GM23338 (cell line): ENCODE data around the gene KRT38. TPM values are rescaled to one million over a fixed set of nuclear protein-coding genes. Genes with fewer than 3 reads are reported as not detected.

Source experiments
- ATAC-seq: fragments of 200-7000 bp; cut with Tn5 transposase; 3 replicates; pipeline ENCODE4 v1.9.1; 2020
- DNase-seq: peaks from one replicate; pipeline ENCODE4 v3.0.0-alpha.2; 2015; ENCODE audit warnings: low spot score
- H2AFZ ChIP-seq: fragments of 200-600 bp; sonication (generic); 2 replicates; pipeline ENCODE4 v1.8.0; 2016; ENCODE audit warnings: antibody characterized with exemption, mild to moderate bottlenecking, moderate library complexity
- H3F3A ChIP-seq: fragments of 200-600 bp; sonication (generic); replicated peaks from 2 replicates; pipeline ENCODE4 v1.8.0; 2017; ENCODE audit warnings: antibody characterized with exemption, mixed run types, low read depth
- H3K27ac ChIP-seq: fragments of 200-600 bp; sonication (generic); 2 replicates; pipeline ENCODE4 v1.6.1; 2016; ENCODE audit warnings: low read depth
- H3K27me3 ChIP-seq: fragments of 200-600 bp; sonication (generic); 2 replicates; pipeline ENCODE4 v1.8.0; 2016; ENCODE audit warnings: mild to moderate bottlenecking, mixed run types, moderate library complexity; ENCODE audit not compliant: insufficient read depth
- H3K36me3 ChIP-seq: fragments of 200-600 bp; sonication (generic); 2 replicates; pipeline ENCODE4 v1.8.0; 2016; ENCODE audit warnings: mild to moderate bottlenecking; ENCODE audit not compliant: insufficient read depth
- H3K4me1 ChIP-seq: fragments of 200-600 bp; sonication (generic); 2 replicates; pipeline ENCODE4 v1.8.0; 2016; ENCODE audit warnings: mild to moderate bottlenecking, moderate library complexity; ENCODE audit not compliant: insufficient read depth
- H3K4me2 ChIP-seq: fragments of 200-600 bp; sonication (generic); 2 replicates; pipeline ENCODE4 v1.7.1; 2017; ENCODE audit warnings: mixed run types
- H3K4me3 ChIP-seq: fragments of 200-600 bp; sonication (generic); 2 replicates; pipeline ENCODE4 v1.6.1; 2016; ENCODE audit warnings: mixed run types
- H3K79me2 ChIP-seq: fragments of 200-600 bp; sonication (generic); replicated peaks from 2 replicates; pipeline ENCODE4 v1.8.0; 2017; ENCODE audit warnings: mild to moderate bottlenecking; ENCODE audit not compliant: insufficient read depth
- H3K9me2 ChIP-seq: fragments of 200-600 bp; sonication (generic); 2 replicates; pipeline ENCODE4 v1.8.0; 2017; ENCODE audit not compliant: insufficient read depth
- H4K20me1 ChIP-seq: fragments of 200-600 bp; sonication (generic); replicated peaks from 2 replicates; pipeline ENCODE4 v1.8.0; 2017; ENCODE audit warnings: mild to moderate bottlenecking; ENCODE audit not compliant: insufficient read depth
- H3K27ac Mint-ChIP-seq: 2 replicates; pipeline ENCODE4 v1.8.0; 2020; ENCODE audit warnings: inconsistent platforms, mild to moderate bottlenecking, moderate library complexity, mixed read lengths
- H3K27me3 Mint-ChIP-seq: 3 replicates; pipeline ENCODE4 v1.8.0; 2022; ENCODE audit warnings: low read depth, mild to moderate bottlenecking, moderate library complexity, mixed read lengths, inconsistent platforms; ENCODE audit not compliant: insufficient read depth, poor library complexity
- H3K36me3 Mint-ChIP-seq: 3 replicates; pipeline ENCODE4 v1.8.0; 2021; ENCODE audit warnings: low read depth, mild to moderate bottlenecking, inconsistent platforms, moderate library complexity, mixed read lengths
- H3K4me1 Mint-ChIP-seq: 3 replicates; pipeline ENCODE4 v1.8.0; 2020; ENCODE audit warnings: mild to moderate bottlenecking, inconsistent platforms, mixed read lengths
- H3K4me3 Mint-ChIP-seq: 3 replicates; pipeline ENCODE4 v1.8.0; 2021; ENCODE audit warnings: moderate library complexity, mild to moderate bottlenecking, inconsistent platforms, mixed read lengths
- H3K9me3 Mint-ChIP-seq: 3 replicates; pipeline ENCODE4 v1.8.0; 2020; ENCODE audit warnings: moderate library complexity, mild to moderate bottlenecking, inconsistent platforms, mixed read lengths
- CREB1 ChIP-seq: fragments of 250-450 bp; sonication (Bioruptor Pico); IDR thresholded peaks from 2 replicates; pipeline ENCODE4 v1.5.0; 2020; ENCODE audit warnings: low read depth, mild to moderate bottlenecking, moderate library complexity
- EZH2 ChIP-seq: fragments of 200-600 bp; sonication (generic); IDR thresholded peaks from one replicate; pipeline ENCODE4 v1.8.0; 2017; ENCODE audit warnings: antibody characterized with exemption, mild to moderate bottlenecking, low read depth; ENCODE audit not compliant: unreplicated experiment
- EZH2phosphoT487 ChIP-seq: fragments of 200-600 bp; sonication (generic); IDR thresholded peaks from one replicate; pipeline ENCODE4 v1.8.1; 2018; ENCODE audit warnings: antibody characterized with exemption; ENCODE audit not compliant: unreplicated experiment
- JUNB ChIP-seq: IDR thresholded peaks from one replicate; pipeline ENCODE4 v1.6.1; 2016; ENCODE audit warnings: antibody characterized with exemption; ENCODE audit not compliant: unreplicated experiment
- NANOG ChIP-seq: IDR thresholded peaks from 2 replicates; pipeline ENCODE4 v1.6.1; 2016; ENCODE audit warnings: antibody characterized with exemption, borderline replicate concordance
- POLR2AphosphoS5 ChIP-seq: IDR thresholded peaks from 2 replicates; pipeline ENCODE4 v1.6.1; 2016; ENCODE audit warnings: antibody characterized with exemption, low read depth
- REST ChIP-seq: IDR thresholded peaks from one replicate; pipeline ENCODE4 v1.6.1; 2018; ENCODE audit warnings: antibody characterized with exemption; ENCODE audit not compliant: unreplicated experiment
- STAT1 ChIP-seq: IDR thresholded peaks from one replicate; pipeline ENCODE4 v1.6.1; 2016; ENCODE audit warnings: antibody characterized with exemption; ENCODE audit not compliant: unreplicated experiment
- ZNF114 ChIP-seq: fragments of 250-450 bp; sonication (Bioruptor Pico); IDR thresholded peaks from 2 replicates; pipeline ENCODE4 v1.5.0; 2020; ENCODE audit warnings: mild to moderate bottlenecking, moderate library complexity
- ZNF331 ChIP-seq: fragments of 250-450 bp; sonication (Bioruptor Pico); IDR thresholded peaks from 2 replicates; pipeline ENCODE4 v1.5.0; 2020; ENCODE audit warnings: low read depth, mild to moderate bottlenecking, moderate library complexity
- polyA plus RNA-seq: library from polyadenylated mRNA; unstranded; fragments of >200 nt; fragmentation: Nextera tagmentation; extraction: Ambion mirVana; gene quantifications from 2 replicates; pipeline ENCODE4 v1.2.1, GENCODE V29; 2016
- total RNA-seq: library from RNA; depleted of rRNA; stranded (reverse); fragments of >200 nt; shearing (Covaris generic); gene quantifications from 2 replicates; pipeline ENCODE4 v1.2.3, GENCODE V29; 2014
- TF ChIP-seq, protein P1 (sequence below): fragments of 250-450 bp; sonication (Bioruptor Pico); IDR thresholded peaks from 2 replicates; pipeline ENCODE4 v1.5.0; 2020; ENCODE audit warnings: mild to moderate bottlenecking, moderate library complexity
- TF ChIP-seq, protein P2 (sequence below), 2 experiments: fragments of 200-600 bp in 1 of 2; sonication (generic) in 1 of 2; conservative IDR thresholded peaks; 2 replicates each; pipeline versions ENCODE4 v1.5.1 to v1.6.1; 2016 to 2017; ENCODE audit warnings: antibody characterized with exemption in 2 of 2, low read depth in 2 of 2, mild to moderate bottlenecking in 2 of 2, moderate library complexity in 1 of 2
- TF ChIP-seq, protein P3 (sequence below): IDR thresholded peaks from 2 replicates; pipeline ENCODE4 v1.6.1; 2016; ENCODE audit warnings: antibody characterized with exemption

The KRT38 gene
- total and polyA plus RNA-seq, 2 experiments from 2014 or later = not detected

GRCh38 chr17:41475421-41475820, 34.6 kb upstream of the KRT38 start:
- Mint-ChIP-seq H3K36me3 (no peaks in the 10 kb centered on the region), H3K27ac (no peak overlapping the region)
- no peak overlapping the region for H3K4me3 ChIP-seq

More at GRCh38 chr17:41475421-41475820, 34.6 kb upstream of the KRT38 start:
- no peaks in the 10 kb centered on the region for H3K4me1 Mint-ChIP-seq
- Histone ChIP-seq H3K27me3 (no peaks in the 10 kb centered on the region), H4K20me1 (no peaks in the 10 kb centered on the region), H3K27ac (no peak overlapping the region), H3K4me2 (no peak overlapping the region), H3K4me1 (no peaks in the 10 kb centered on the region), H2AFZ (no peak overlapping the region), H3K9me2 (no peaks in the 10 kb centered on the region; the same call in 1 of the 2 replicates), H3F3A (no peaks in the 10 kb centered on the region), H3K79me2 (no peaks in the 10 kb centered on the region), H3K36me3 (no peaks in the 10 kb centered on the region)
- peaks cover 2% of the 10 kb centered on the region for H3K27me3 Mint-ChIP-seq
- TF ChIP-seq, protein P1, sequence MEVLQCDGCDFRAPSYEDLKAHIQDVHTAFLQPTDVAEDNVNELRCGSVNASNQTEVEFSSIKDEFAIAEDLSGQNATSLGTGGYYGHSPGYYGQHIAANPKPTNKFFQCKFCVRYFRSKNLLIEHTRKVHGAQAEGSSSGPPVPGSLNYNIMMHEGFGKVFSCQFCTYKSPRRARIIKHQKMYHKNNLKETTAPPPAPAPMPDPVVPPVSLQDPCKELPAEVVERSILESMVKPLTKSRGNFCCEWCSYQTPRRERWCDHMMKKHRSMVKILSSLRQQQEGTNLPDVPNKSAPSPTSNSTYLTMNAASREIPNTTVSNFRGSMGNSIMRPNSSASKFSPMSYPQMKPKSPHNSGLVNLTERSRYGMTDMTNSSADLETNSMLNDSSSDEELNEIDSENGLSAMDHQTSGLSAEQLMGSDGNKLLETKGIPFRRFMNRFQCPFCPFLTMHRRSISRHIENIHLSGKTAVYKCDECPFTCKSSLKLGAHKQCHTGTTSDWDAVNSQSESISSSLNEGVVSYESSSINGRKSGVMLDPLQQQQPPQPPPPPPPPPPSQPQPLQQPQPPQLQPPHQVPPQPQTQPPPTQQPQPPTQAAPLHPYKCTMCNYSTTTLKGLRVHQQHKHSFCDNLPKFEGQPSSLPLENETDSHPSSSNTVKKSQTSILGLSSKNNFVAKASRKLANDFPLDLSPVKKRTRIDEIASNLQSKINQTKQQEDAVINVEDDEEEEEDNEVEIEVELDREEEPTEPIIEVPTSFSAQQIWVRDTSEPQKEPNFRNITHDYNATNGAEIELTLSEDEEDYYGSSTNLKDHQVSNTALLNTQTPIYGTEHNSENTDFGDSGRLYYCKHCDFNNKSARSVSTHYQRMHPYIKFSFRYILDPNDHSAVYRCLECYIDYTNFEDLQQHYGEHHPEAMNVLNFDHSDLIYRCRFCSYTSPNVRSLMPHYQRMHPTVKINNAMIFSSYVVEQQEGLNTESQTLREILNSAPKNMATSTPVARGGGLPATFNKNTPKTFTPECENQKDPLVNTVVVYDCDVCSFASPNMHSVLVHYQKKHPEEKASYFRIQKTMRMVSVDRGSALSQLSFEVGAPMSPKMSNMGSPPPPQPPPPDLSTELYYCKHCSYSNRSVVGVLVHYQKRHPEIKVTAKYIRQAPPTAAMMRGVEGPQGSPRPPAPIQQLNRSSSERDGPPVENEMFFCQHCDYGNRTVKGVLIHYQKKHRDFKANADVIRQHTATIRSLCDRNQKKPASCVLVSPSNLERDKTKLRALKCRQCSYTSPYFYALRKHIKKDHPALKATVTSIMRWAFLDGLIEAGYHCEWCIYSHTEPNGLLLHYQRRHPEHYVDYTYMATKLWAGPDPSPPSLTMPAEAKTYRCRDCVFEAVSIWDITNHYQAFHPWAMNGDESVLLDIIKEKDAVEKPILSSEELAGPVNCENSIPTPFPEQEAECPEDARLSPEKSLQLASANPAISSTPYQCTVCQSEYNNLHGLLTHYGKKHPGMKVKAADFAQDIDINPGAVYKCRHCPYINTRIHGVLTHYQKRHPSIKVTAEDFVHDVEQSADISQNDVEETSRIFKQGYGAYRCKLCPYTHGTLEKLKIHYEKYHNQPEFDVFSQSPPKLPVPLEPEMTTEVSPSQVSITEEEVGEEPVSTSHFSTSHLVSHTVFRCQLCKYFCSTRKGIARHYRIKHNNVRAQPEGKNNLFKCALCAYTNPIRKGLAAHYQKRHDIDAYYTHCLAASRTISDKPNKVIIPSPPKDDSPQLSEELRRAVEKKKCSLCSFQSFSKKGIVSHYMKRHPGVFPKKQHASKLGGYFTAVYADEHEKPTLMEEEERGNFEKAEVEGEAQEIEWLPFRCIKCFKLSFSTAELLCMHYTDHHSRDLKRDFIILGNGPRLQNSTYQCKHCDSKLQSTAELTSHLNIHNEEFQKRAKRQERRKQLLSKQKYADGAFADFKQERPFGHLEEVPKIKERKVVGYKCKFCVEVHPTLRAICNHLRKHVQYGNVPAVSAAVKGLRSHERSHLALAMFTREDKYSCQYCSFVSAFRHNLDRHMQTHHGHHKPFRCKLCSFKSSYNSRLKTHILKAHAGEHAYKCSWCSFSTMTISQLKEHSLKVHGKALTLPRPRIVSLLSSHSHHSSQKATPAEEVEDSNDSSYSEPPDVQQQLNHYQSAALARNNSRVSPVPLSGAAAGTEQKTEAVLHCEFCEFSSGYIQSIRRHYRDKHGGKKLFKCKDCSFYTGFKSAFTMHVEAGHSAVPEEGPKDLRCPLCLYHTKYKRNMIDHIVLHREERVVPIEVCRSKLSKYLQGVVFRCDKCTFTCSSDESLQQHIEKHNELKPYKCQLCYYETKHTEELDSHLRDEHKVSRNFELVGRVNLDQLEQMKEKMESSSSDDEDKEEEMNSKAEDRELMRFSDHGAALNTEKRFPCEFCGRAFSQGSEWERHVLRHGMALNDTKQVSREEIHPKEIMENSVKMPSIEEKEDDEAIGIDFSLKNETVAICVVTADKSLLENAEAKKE = no peak
- TF ChIP-seq CREB1 = no peak
- TF ChIP-seq, protein P2, sequence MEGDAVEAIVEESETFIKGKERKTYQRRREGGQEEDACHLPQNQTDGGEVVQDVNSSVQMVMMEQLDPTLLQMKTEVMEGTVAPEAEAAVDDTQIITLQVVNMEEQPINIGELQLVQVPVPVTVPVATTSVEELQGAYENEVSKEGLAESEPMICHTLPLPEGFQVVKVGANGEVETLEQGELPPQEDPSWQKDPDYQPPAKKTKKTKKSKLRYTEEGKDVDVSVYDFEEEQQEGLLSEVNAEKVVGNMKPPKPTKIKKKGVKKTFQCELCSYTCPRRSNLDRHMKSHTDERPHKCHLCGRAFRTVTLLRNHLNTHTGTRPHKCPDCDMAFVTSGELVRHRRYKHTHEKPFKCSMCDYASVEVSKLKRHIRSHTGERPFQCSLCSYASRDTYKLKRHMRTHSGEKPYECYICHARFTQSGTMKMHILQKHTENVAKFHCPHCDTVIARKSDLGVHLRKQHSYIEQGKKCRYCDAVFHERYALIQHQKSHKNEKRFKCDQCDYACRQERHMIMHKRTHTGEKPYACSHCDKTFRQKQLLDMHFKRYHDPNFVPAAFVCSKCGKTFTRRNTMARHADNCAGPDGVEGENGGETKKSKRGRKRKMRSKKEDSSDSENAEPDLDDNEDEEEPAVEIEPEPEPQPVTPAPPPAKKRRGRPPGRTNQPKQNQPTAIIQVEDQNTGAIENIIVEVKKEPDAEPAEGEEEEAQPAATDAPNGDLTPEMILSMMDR (conservative IDR thresholded peaks at IDR 0.05; ENCODE audit: low read depth in 2 of 2) = no peak
- no peak for TF ChIP-seq JUNB
- TF ChIP-seq, protein P3, sequence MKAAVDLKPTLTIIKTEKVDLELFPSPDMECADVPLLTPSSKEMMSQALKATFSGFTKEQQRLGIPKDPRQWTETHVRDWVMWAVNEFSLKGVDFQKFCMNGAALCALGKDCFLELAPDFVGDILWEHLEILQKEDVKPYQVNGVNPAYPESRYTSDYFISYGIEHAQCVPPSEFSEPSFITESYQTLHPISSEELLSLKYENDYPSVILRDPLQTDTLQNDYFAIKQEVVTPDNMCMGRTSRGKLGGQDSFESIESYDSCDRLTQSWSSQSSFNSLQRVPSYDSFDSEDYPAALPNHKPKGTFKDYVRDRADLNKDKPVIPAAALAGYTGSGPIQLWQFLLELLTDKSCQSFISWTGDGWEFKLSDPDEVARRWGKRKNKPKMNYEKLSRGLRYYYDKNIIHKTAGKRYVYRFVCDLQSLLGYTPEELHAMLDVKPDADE = no peak
- no peak for TF ChIP-seq STAT1
- no peak for TF ChIP-seq EZH2phosphoT487
- no peak for TF ChIP-seq ZNF331 (CRISPR knock-in tag)
- TF ChIP-seq NANOG = no peak
- TF ChIP-seq EZH2 = no peak
- no peak for TF ChIP-seq POLR2AphosphoS5
- TF ChIP-seq ZNF114 (CRISPR knock-in tag) = no peak
- TF ChIP-seq REST = no peak
- H3K9me3 Mint-ChIP-seq = peaks cover 9% of the 10 kb centered on the region; the same call in 1 of the 3 replicates
- no peak for ATAC-seq
- no peak overlapping the region for H3K4me3 Mint-ChIP-seq
- no peak for DNase-seq
